Gastrocnemius medialis (tissue), 4 donors: ENCODE results near the gene ZNF740. TPM values are rescaled to one million over a fixed set of nuclear protein-coding genes. Genes with fewer than 3 reads are reported as not detected.
A peak's percentile ranks its signal among the peaks of the same experiment; 100 is the strongest.

Source experiments
- ATAC-seq, 2 donors: fragments of 150-250 bp; one replicate each; pipeline ENCODE4 v1.9.1; 2016
- DNase-seq, 2 donors: peaks; one replicate each; pipeline ENCODE4 v3.0.0-alpha.2; 2019
- H3K27ac ChIP-seq, 4 donors: fragments of 200-600 bp; sonication (generic); 1 replicate in 1 of 4; 2 replicates in 3 of 4; pipeline ENCODE4 v1.5.1; 2016 to 2018; ENCODE audit warnings: mild to moderate bottlenecking in 2 of 4, moderate library complexity in 1 of 4
- H3K27me3 ChIP-seq, 3 donors: fragments of 200-600 bp; sonication (generic) in 2 of 3; 1 replicate in 1 of 3; 2 replicates in 2 of 3; pipeline versions ENCODE4 v1.5.1 to v1.6.0; 2016 to 2019; ENCODE audit warnings: mild to moderate bottlenecking in 1 of 3, moderate library complexity in 1 of 3
- H3K36me3 ChIP-seq, 2 donors: fragments of 200-600 bp; sonication (generic) in 1 of 2; one replicate each; pipeline ENCODE4 v1.5.1; 2017 to 2018
- H3K4me1 ChIP-seq, 2 donors: fragments of 200-600 bp; sonication (generic) in 1 of 2; one replicate each; pipeline ENCODE4 v1.5.1; 2016 to 2017; ENCODE audit warnings: mild to moderate bottlenecking in 2 of 2
- H3K4me3 ChIP-seq, 4 donors: fragments of 200-600 bp; sonication (generic) in 3 of 4; 1 replicate in 1 of 4; 2 replicates in 3 of 4; pipeline ENCODE4 v1.5.1; 2016 to 2019; ENCODE audit warnings: mild to moderate bottlenecking in 2 of 4
- H3K9me3 ChIP-seq, 3 donors: fragments of 200-600 bp; sonication (generic) in 2 of 3; 1 replicate in 1 of 3; 2 replicates in 2 of 3; pipeline ENCODE4 v1.5.1; 2016 to 2019
- POLR2A ChIP-seq, 2 donors: fragments of 450-650 bp; IDR thresholded peaks; one replicate each; pipeline ENCODE4 v1.6.1; 2017; ENCODE audit warnings: antibody characterized with exemption in 2 of 2, mild to moderate bottlenecking in 2 of 2, moderate library complexity in 2 of 2
- in situ Hi-C, 4 donors: fragments of 200-750 bp; cut with MboI; loops; one replicate each; pipeline versions ENCODE4 v1.15.0 to v1.8.0; 2017; ENCODE audit warnings: low sequenced_read_pairs in 4 of 4
- intact Hi-C: fragments of 100-400 bp; cut with DNase I; formaldehyde crosslinking; loops from one replicate; pipeline ENCODE4 v1.15.1; 2023; ENCODE audit warnings: low total_unique reads
- total RNA-seq, 4 donors: library from RNA; depleted of rRNA; stranded (reverse); fragments of >200 nt; gene quantifications; one replicate each; pipeline versions ENCODE4 v1.1.0 to v1.2.3, GENCODE V29; 2016
- TF ChIP-seq, protein P1 (sequence below), 5 experiments: fragments of 450-650 bp in 3 of 5; fragments of 200-600 bp in 2 of 5; sonication (generic) in 2 of 5; IDR thresholded peaks in 4 of 5; conservative IDR thresholded peaks in 1 of 5; 1 replicate in 4 of 5; 2 replicates in 1 of 5; pipeline ENCODE4 v1.5.1; 2016 to 2019; ENCODE audit warnings: antibody characterized with exemption in 5 of 5, mild to moderate bottlenecking in 3 of 5, moderate library complexity in 3 of 5

Gene ZNF740, protein sequence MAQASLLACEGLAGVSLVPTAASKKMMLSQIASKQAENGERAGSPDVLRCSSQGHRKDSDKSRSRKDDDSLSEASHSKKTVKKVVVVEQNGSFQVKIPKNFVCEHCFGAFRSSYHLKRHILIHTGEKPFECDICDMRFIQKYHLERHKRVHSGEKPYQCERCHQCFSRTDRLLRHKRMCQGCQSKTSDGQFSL
- 1 to 10 TPM; 4.1 to 7.4 (median 5.0) TPM for total RNA-seq

DNA sequence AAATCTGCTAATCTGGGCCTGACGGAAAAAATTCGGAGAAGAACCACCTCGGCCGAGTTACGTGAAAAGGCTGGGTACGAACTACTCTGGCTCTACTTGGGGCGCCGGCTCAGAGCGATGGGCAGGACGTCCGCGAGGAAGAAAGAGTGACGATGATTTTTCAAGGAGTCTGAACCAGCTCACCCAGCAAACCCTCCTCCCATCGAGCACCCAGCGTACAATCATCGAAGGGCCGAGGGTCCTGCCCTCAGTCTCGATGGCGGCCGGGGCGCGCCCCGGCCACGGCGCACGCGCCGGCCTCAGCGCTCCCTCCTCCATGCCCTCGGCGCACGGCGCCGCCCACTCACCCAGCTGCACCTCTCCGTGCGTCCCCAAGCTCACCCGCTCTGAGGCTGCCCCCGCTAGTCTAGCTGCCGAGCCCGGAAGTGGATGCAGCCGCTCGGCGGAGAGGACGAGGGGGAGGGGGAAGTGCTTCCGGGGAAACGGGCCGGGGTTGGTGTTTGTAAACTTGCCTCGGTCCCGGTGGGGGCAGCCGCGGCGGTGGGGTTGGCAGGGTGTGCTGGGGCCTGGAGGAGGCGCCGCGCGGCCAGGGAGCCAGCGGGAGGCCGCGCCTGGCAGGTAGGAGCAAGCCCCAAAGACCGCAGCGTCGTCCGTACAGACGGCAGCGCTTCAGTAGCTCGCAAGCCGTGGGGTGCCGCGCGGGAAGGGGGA lies at the start of gene ZNF740, which contains the start of gene CSAD:
ZNF740 (plus strand) TSS at position 503 of the 711 bp plus-strand sequence. CDS start 1,262 bp downstream, outside the sequence.
CSAD (minus strand) TSS at position 706 of the 711 bp plus-strand sequence. CDS start 7,455 bp downstream, outside the sequence.
- peak; percentile 71 to 79 for TF ChIP-seq POLR2A (IDR thresholded peaks at IDR 0.05)
- TF ChIP-seq, protein P1, sequence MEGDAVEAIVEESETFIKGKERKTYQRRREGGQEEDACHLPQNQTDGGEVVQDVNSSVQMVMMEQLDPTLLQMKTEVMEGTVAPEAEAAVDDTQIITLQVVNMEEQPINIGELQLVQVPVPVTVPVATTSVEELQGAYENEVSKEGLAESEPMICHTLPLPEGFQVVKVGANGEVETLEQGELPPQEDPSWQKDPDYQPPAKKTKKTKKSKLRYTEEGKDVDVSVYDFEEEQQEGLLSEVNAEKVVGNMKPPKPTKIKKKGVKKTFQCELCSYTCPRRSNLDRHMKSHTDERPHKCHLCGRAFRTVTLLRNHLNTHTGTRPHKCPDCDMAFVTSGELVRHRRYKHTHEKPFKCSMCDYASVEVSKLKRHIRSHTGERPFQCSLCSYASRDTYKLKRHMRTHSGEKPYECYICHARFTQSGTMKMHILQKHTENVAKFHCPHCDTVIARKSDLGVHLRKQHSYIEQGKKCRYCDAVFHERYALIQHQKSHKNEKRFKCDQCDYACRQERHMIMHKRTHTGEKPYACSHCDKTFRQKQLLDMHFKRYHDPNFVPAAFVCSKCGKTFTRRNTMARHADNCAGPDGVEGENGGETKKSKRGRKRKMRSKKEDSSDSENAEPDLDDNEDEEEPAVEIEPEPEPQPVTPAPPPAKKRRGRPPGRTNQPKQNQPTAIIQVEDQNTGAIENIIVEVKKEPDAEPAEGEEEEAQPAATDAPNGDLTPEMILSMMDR (IDR thresholded peaks at IDR 0.05 in 4 of 5, conservative IDR thresholded peaks at IDR 0.05 in 1 of 5), result no peak
- no peaks in the 10 kb centered on the region for H3K27me3 ChIP-seq
- DNase-seq (peak; percentile 98), ATAC-seq (peak; percentile 92 to 95)
- H3K36me3 ChIP-seq, result peaks cover 0 to 33% of the 10 kb centered on the region in 2 donors
- in situ Hi-C loops (loop anchor here in 2 of 4 donors (10.0 to 25.0 kb wide), 2 partner anchors 116 to 118 kb away; partner anchors contain the start of gene TNS2 (in 1 of the 2)), intact Hi-C loops (loop anchor here (1.0 to 5.0 kb wide), 4 partner anchors 41 to 174 kb away; partner anchors contain the start of gene EIF4B)
- H3K27ac ChIP-seq, result peak within 1 kb of the TSS; percentile 85 to 97 (median 91)
- peaks cover 37% of the 10 kb centered on the region in 2 donors for H3K4me1 ChIP-seq
- peak within 1 kb of the TSS; percentile 63 to 95 (median 69) for H3K4me3 ChIP-seq
- H3K9me3 ChIP-seq, result no peaks in the 10 kb centered on the region

DNA sequence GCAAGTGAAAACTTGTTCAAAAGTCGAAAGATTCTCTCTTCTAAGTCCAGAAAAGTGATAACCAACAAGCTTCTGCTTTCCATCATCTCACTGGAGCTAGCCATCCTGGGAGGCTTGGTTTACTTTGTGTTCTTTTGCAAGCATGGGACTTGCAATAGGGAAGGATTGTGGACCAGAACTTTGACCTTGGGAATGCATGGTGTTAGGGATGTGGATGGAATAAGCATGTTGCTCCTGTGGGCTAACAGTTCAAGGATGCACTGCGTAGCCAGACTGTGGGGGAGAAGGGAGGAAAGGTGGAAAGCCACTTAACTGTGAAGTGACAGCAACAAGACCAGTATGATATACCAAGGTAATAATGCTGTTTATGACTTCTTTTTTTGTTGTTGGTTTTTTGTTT lies 48.7 kb upstream of the ZNF740 start:
- H3K9me3 ChIP-seq, result no peaks in the 10 kb centered on the region
- H3K36me3 ChIP-seq, result no peaks in the 10 kb centered on the region
- no peaks in the 10 kb centered on the region for H3K4me1 ChIP-seq
- DNase-seq (no peak), ATAC-seq (no peak)
- H3K4me3 ChIP-seq, result no peak overlapping the region
- intact Hi-C loops, result no loop called here
- H3K27ac ChIP-seq, result no peak overlapping the region
- H3K27me3 ChIP-seq, result no peaks in the 10 kb centered on the region
- in situ Hi-C loops, result no loop called here
- TF ChIP-seq, protein P1 (IDR thresholded peaks at IDR 0.05 in 4 of 5, conservative IDR thresholded peaks at IDR 0.05 in 1 of 5), result no peak
- TF ChIP-seq POLR2A (IDR thresholded peaks at IDR 0.05), result no peak

DNA sequence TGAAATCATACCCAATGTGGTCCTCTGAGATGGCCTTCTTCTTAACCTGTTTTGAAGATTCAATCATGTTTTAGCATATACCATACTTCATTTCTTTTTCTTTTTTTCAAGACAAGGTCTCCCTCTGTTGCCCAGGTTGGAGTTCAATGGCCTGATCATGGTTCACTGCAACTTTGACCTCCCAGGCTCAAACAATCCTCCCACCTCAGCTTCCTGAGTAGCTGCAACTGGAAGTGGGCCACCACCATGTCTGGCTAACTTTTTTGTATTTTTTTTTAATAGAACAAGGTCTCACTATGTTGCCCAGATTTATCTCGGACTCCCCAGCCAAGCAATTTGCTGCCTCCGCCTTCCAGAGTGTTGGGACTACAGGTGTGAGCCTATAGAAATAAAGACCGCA lies 46.8 kb upstream of the ZNF740 start:
- no peaks in the 10 kb centered on the region for H3K27me3 ChIP-seq
- ATAC-seq, result no peak
- TF ChIP-seq POLR2A (IDR thresholded peaks at IDR 0.05), result no peak
- TF ChIP-seq, protein P1 (IDR thresholded peaks at IDR 0.05 in 4 of 5, conservative IDR thresholded peaks at IDR 0.05 in 1 of 5), result no peak
- no peak overlapping the region for H3K27ac ChIP-seq
- no peak for DNase-seq
- no peaks in the 10 kb centered on the region for H3K4me1 ChIP-seq
- no peaks in the 10 kb centered on the region for H3K9me3 ChIP-seq
- no peaks in the 10 kb centered on the region for H3K36me3 ChIP-seq
- intact Hi-C loops (no loop called here), in situ Hi-C loops (no loop called here)
- H3K4me3 ChIP-seq, result no peak overlapping the region

DNA sequence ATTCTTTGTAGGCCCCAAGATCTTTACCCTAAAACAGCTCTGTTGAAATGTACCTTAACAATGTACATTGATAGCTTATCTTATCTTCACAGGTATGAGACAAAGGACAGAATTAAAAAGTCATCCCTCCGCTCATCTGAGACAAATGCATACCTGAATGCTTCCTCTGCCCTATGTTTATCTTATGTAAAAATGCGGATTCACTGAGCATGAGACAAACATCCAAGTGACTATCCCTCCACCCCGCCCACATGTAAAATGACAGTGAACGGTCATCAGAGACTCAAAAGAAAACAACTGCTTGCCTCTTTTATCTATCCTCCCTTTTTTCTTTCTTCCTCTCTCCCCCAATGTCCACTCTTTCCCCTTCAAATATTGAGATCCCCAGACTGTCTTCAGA lies 37.2 kb upstream of the ZNF740 start:
- no peak for DNase-seq
- TF ChIP-seq, protein P1 (IDR thresholded peaks at IDR 0.05 in 4 of 5, conservative IDR thresholded peaks at IDR 0.05 in 1 of 5), result no peak
- no peak for TF ChIP-seq POLR2A (IDR thresholded peaks at IDR 0.05)
- Histone ChIP-seq H3K27ac (no peak overlapping the region), H3K4me1 (no peaks in the 10 kb centered on the region), H3K36me3 (no peaks in the 10 kb centered on the region), H3K4me3 (no peak overlapping the region), H3K9me3 (no peaks in the 10 kb centered on the region), H3K27me3 (no peaks in the 10 kb centered on the region)
- intact Hi-C loops, result no loop called here
- ATAC-seq, result no peak
- in situ Hi-C loops, result no loop called here
